Loucy (cell line): ENCODE measurements around the gene WWTR1.

ENCODE experiments used
- H2AFZ ChIP-seq: fragments of 200-600 bp; sonication (generic); 2 replicates; pipeline ENCODE4 v1.6.0; 2016; ENCODE audit warnings: antibody characterized with exemption, mild to moderate bottlenecking, low read length, moderate library complexity
- H3F3A ChIP-seq: fragments of 200-600 bp; 2 replicates; pipeline ENCODE4 v1.6.0; 2016; ENCODE audit warnings: antibody characterized with exemption, low read depth, mild to moderate bottlenecking
- H3K27me3 ChIP-seq: fragments of 200-600 bp; sonication (generic); 2 replicates; pipeline ENCODE4 v1.6.1; 2014; ENCODE audit warnings: low read length, mild to moderate bottlenecking; ENCODE audit not compliant: insufficient read depth, poor library complexity, severe bottlenecking
- H3K36me3 ChIP-seq: fragments of 200-600 bp; sonication (generic); 2 replicates; pipeline ENCODE4 v1.6.1; 2016; ENCODE audit warnings: low read length; ENCODE audit not compliant: insufficient read depth
- H3K4me1 ChIP-seq: fragments of 200-600 bp; sonication (generic); 2 replicates; pipeline ENCODE4 v1.5.1; 2014; ENCODE audit warnings: low read length, mild to moderate bottlenecking; ENCODE audit not compliant: insufficient read depth, poor library complexity, severe bottlenecking
- H3K4me2 ChIP-seq: fragments of 200-600 bp; sonication (generic); 2 replicates; pipeline ENCODE4 v1.6.0; 2014; ENCODE audit warnings: antibody characterized with exemption, low read length, low read depth, mild to moderate bottlenecking; ENCODE audit not compliant: poor library complexity, severe bottlenecking
- H3K4me3 ChIP-seq: fragments of 200-600 bp; sonication (generic); 2 replicates; pipeline ENCODE4 v1.5.1; 2014; ENCODE audit warnings: low read length, mild to moderate bottlenecking, mixed read lengths; ENCODE audit not compliant: poor library complexity, severe bottlenecking
- H3K79me2 ChIP-seq: fragments of 200-600 bp; sonication (generic); 2 replicates; pipeline ENCODE4 v1.6.1; 2014; ENCODE audit warnings: low read length; ENCODE audit not compliant: insufficient read depth
- H3K9ac ChIP-seq: fragments of 200-600 bp; sonication (generic); 2 replicates; pipeline ENCODE4 v1.6.0; 2014; ENCODE audit warnings: mild to moderate bottlenecking, low read depth, low read length, moderate library complexity; ENCODE audit not compliant: poor library complexity, severe bottlenecking
- H3K9me2 ChIP-seq: fragments of 200-600 bp; sonication (generic); replicated peaks from 2 replicates; pipeline ENCODE4 v1.6.1; 2016; ENCODE audit warnings: low read depth, low read length, mixed read lengths
- H3K9me3 ChIP-seq: fragments of 200-600 bp; sonication (generic); 2 replicates; pipeline ENCODE4 v1.6.1; 2014; ENCODE audit warnings: mild to moderate bottlenecking, antibody characterized with exemption, low read length, low read depth; ENCODE audit not compliant: insufficient read depth
- H4K20me1 ChIP-seq: fragments of 200-600 bp; sonication (generic); 2 replicates; pipeline ENCODE4 v1.6.0; 2014; ENCODE audit warnings: antibody characterized with exemption, low read length, mild to moderate bottlenecking; ENCODE audit not compliant: insufficient read depth, poor library complexity, severe bottlenecking
- EZH2phosphoT487 ChIP-seq: fragments of 200-600 bp; IDR thresholded peaks from 2 replicates; pipeline ENCODE4 v1.6.1; 2018; ENCODE audit warnings: antibody characterized with exemption, mild to moderate bottlenecking, moderate library complexity, borderline replicate concordance
- TF ChIP-seq, protein P1 (sequence below): fragments of 200-600 bp; sonication (generic); conservative IDR thresholded peaks from 2 replicates; pipeline ENCODE4 v1.5.1; 2014; ENCODE audit warnings: mild to moderate bottlenecking, antibody characterized with exemption, low read length

Gene WWTR1

GRCh38 chr3:149613988-149614387, 43.8 kb downstream of the WWTR1 start:
- Histone ChIP-seq H2AFZ (no peak overlapping the region), H3K4me1 (no peaks in the 10 kb centered on the region), H3K9ac (no peak overlapping the region), H3F3A (no peaks in the 10 kb centered on the region), H3K9me3 (no peaks in the 10 kb centered on the region), H3K4me2 (no peak overlapping the region), H3K9me2 (no peaks in the 10 kb centered on the region), H3K27me3 (no peaks in the 10 kb centered on the region), H4K20me1 (no peaks in the 10 kb centered on the region), H3K4me3 (no peak overlapping the region), H3K79me2 (no peaks in the 10 kb centered on the region), H3K36me3 (no peaks in the 10 kb centered on the region)
- TF ChIP-seq, protein P1, sequence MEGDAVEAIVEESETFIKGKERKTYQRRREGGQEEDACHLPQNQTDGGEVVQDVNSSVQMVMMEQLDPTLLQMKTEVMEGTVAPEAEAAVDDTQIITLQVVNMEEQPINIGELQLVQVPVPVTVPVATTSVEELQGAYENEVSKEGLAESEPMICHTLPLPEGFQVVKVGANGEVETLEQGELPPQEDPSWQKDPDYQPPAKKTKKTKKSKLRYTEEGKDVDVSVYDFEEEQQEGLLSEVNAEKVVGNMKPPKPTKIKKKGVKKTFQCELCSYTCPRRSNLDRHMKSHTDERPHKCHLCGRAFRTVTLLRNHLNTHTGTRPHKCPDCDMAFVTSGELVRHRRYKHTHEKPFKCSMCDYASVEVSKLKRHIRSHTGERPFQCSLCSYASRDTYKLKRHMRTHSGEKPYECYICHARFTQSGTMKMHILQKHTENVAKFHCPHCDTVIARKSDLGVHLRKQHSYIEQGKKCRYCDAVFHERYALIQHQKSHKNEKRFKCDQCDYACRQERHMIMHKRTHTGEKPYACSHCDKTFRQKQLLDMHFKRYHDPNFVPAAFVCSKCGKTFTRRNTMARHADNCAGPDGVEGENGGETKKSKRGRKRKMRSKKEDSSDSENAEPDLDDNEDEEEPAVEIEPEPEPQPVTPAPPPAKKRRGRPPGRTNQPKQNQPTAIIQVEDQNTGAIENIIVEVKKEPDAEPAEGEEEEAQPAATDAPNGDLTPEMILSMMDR: no peak
- TF ChIP-seq EZH2phosphoT487: no peak

DNA sequence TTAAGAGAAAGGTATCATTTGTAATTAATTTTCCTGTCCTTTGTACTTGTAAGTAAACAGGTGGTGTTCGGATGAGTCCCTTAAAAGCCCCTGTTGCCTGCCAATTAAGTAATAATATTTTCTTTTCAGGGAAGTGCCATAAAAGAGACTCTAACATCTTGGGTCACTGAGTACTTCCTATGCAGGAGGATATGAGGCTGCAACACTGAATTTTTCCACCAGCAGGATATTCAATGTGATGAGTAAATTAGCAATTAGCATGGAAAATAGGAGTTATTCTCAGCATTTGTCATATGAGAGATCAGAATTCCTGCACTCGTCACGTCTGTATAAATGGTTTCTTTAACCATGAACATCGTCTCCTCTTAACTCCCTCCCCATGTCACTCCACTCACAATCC, 45.4 kb downstream of the WWTR1 start:
- H3K9ac ChIP-seq: no peak overlapping the region
- no peaks in the 10 kb centered on the region for H3K9me3 ChIP-seq
- H3K36me3 ChIP-seq: no peaks in the 10 kb centered on the region
- no peaks in the 10 kb centered on the region for H3K4me1 ChIP-seq
- no peaks in the 10 kb centered on the region for H3K27me3 ChIP-seq
- H3K4me2 ChIP-seq: no peak overlapping the region
- H3K79me2 ChIP-seq: no peaks in the 10 kb centered on the region
- TF ChIP-seq, protein P1: no peak
- no peak for TF ChIP-seq EZH2phosphoT487
- H3K9me2 ChIP-seq: no peaks in the 10 kb centered on the region
- no peaks in the 10 kb centered on the region for H4K20me1 ChIP-seq
- no peak overlapping the region for H3K4me3 ChIP-seq
- no peak overlapping the region for H2AFZ ChIP-seq
- no peaks in the 10 kb centered on the region for H3F3A ChIP-seq

GRCh38 chr3:149611149-149611548, 46.7 kb downstream of the WWTR1 start:
- no peaks in the 10 kb centered on the region for H3K27me3 ChIP-seq
- no peaks in the 10 kb centered on the region for H3K4me1 ChIP-seq
- no peak for TF ChIP-seq EZH2phosphoT487
- H3K4me2 ChIP-seq: no peak overlapping the region
- H3K36me3 ChIP-seq: no peaks in the 10 kb centered on the region
- no peaks in the 10 kb centered on the region for H4K20me1 ChIP-seq
- H2AFZ ChIP-seq: no peak overlapping the region
- no peaks in the 10 kb centered on the region for H3K9me2 ChIP-seq
- H3K4me3 ChIP-seq: no peak overlapping the region
- no peak overlapping the region for H3K9ac ChIP-seq
- no peaks in the 10 kb centered on the region for H3F3A ChIP-seq
- H3K79me2 ChIP-seq: no peaks in the 10 kb centered on the region
- H3K9me3 ChIP-seq: no peaks in the 10 kb centered on the region

DNA sequence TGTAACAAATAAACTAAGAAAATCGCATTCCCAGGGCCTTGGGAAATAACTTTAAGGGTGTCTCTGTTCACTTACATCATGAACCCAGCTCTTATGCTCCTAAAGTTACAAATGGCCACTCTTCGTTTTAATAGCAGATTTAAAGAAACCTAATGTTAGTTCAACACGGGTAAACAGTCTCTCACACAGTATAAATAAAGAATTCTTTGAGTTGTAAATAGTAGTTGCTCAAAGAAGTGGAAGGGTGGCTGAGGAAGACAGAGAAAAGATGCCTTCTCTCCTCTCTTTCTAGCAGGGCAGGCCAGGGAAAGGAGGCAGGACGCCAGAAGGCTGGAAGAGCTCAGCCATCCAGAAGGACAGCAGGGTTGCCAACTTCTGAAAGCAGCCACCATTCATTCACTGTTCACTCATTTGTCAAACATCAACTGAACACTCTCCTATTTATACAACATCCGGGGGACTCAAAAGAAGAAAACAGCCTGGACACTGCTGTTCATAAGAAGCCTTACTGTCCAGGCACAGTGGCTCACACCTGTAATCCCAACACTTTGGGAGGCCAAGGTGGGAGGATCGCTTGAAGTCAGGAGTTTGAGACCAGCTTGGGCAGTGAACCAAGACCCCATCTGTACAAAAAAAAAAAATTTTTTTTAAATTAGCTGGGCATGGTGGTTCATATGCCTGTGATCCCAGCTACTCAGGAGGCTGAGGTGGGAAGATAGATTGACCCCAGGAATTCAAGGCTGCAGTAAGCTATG, 47.3 kb downstream of the WWTR1 start:
- no peaks in the 10 kb centered on the region for H3K9me2 ChIP-seq
- H3K4me3 ChIP-seq: no peak overlapping the region
- H3K9ac ChIP-seq: no peak overlapping the region
- no peaks in the 10 kb centered on the region for H3K9me3 ChIP-seq
- H3K36me3 ChIP-seq: no peaks in the 10 kb centered on the region
- no peaks in the 10 kb centered on the region for H3K79me2 ChIP-seq
- H3K27me3 ChIP-seq: no peaks in the 10 kb centered on the region
- H3K4me1 ChIP-seq: no peaks in the 10 kb centered on the region
- H3K4me2 ChIP-seq: no peak overlapping the region
- no peak overlapping the region for H2AFZ ChIP-seq
- H4K20me1 ChIP-seq: no peaks in the 10 kb centered on the region
- no peaks in the 10 kb centered on the region for H3F3A ChIP-seq
- no peak for TF ChIP-seq EZH2phosphoT487
- TF ChIP-seq, protein P1: no peak
